Measurements from ENCODE around the gene FIBIN. TPM values are rescaled to one million over a fixed set of nuclear protein-coding genes. Genes with fewer than 3 reads are reported as not detected.

FIBIN gene
- total RNA-seq, 3 donors from 2014 or later, result not detected

- H3K27me3 Mint-ChIP-seq (ENCODE audit: low read depth), result no peaks in the 10 kb centered on the region
- DNase-seq, result no peak
- peaks cover 2% of the 10 kb centered on the region for H3K9me3 Mint-ChIP-seq
- no peaks in the 10 kb centered on the region for H3K36me3 Mint-ChIP-seq (ENCODE audit: insufficient read depth)
- H3K4me3 Mint-ChIP-seq, result no peak overlapping the region
- no peaks in the 10 kb centered on the region for H3K4me1 Mint-ChIP-seq (ENCODE audit: low read depth)
- ATAC-seq, result no peak
Observed at GRCh38 chr11:27024865-27025264, 31.0 kb downstream of the FIBIN start.

- H3K27me3 Mint-ChIP-seq (ENCODE audit: low read depth), result no peaks in the 10 kb centered on the region
- no peak for DNase-seq
- H3K4me3 Mint-ChIP-seq, result no peak overlapping the region
- no peak for ATAC-seq
- no peaks in the 10 kb centered on the region for H3K4me1 Mint-ChIP-seq (ENCODE audit: low read depth)
- H3K9me3 Mint-ChIP-seq, result peaks cover 2% of the 10 kb centered on the region
- no peaks in the 10 kb centered on the region for H3K36me3 Mint-ChIP-seq (ENCODE audit: insufficient read depth)
Observed at GRCh38 chr11:27025312-27025955, 31.5 kb downstream of the FIBIN start.

GRCh38 chr11:27025957-27026733 is 32.2 kb downstream of the FIBIN start:
- H3K9me3 Mint-ChIP-seq, result peaks cover 2% of the 10 kb centered on the region
- ATAC-seq (no peak), DNase-seq (no peak)
- H3K36me3 Mint-ChIP-seq (ENCODE audit: insufficient read depth), result no peaks in the 10 kb centered on the region
- no peaks in the 10 kb centered on the region for H3K27me3 Mint-ChIP-seq (ENCODE audit: low read depth)
- H3K4me3 Mint-ChIP-seq, result no peak overlapping the region
- no peaks in the 10 kb centered on the region for H3K4me1 Mint-ChIP-seq (ENCODE audit: low read depth)

- DNase-seq (no peak), ATAC-seq (no peak)
- H3K27me3 Mint-ChIP-seq (ENCODE audit: low read depth), result no peaks in the 10 kb centered on the region
- H3K9me3 Mint-ChIP-seq, result peaks cover 8% of the 10 kb centered on the region
- no peak overlapping the region for H3K4me3 Mint-ChIP-seq
- no peaks in the 10 kb centered on the region for H3K4me1 Mint-ChIP-seq (ENCODE audit: low read depth)
- H3K36me3 Mint-ChIP-seq (ENCODE audit: insufficient read depth), result no peaks in the 10 kb centered on the region
Observed at GRCh38 chr11:27028561-27028965, 34.7 kb downstream of the FIBIN start.

GRCh38 chr11:27029966-27030365 is 36.1 kb downstream of the FIBIN start:
- peaks cover 18% of the 10 kb centered on the region for H3K9me3 Mint-ChIP-seq
- no peak for ATAC-seq

GRCh38 chr11:27031754-27032153 is 37.8 kb downstream of the FIBIN start:
- no peaks in the 10 kb centered on the region for H3K27me3 Mint-ChIP-seq (ENCODE audit: low read depth)
- ATAC-seq (no peak), DNase-seq (no peak)
- no peaks in the 10 kb centered on the region for H3K36me3 Mint-ChIP-seq (ENCODE audit: insufficient read depth)
- no peaks in the 10 kb centered on the region for H3K4me1 Mint-ChIP-seq (ENCODE audit: low read depth)
- H3K4me3 Mint-ChIP-seq, result no peak overlapping the region
- H3K9me3 Mint-ChIP-seq, result peaks cover 17% of the 10 kb centered on the region

More at GRCh38 chr11:27029966-27030365, 36.1 kb downstream of the FIBIN start:
- DNase-seq, result no peak
- Mint-ChIP-seq H3K27me3 (ENCODE audit: low read depth) (no peaks in the 10 kb centered on the region), H3K4me3 (no peak overlapping the region), H3K4me1 (ENCODE audit: low read depth) (no peaks in the 10 kb centered on the region), H3K36me3 (ENCODE audit: insufficient read depth) (no peaks in the 10 kb centered on the region)

- no peak overlapping the region for H3K4me3 Mint-ChIP-seq
- DNase-seq (no peak), ATAC-seq (no peak)
- H3K36me3 Mint-ChIP-seq (ENCODE audit: insufficient read depth), result no peaks in the 10 kb centered on the region
- H3K9me3 Mint-ChIP-seq, result peaks cover 15% of the 10 kb centered on the region
- H3K27me3 Mint-ChIP-seq (ENCODE audit: low read depth), result no peaks in the 10 kb centered on the region
- no peaks in the 10 kb centered on the region for H3K4me1 Mint-ChIP-seq (ENCODE audit: low read depth)
Observed at GRCh38 chr11:27039873-27040272, 46.0 kb downstream of the FIBIN start.

- peaks cover 18% of the 10 kb centered on the region for H3K9me3 Mint-ChIP-seq
- H3K36me3 Mint-ChIP-seq (ENCODE audit: insufficient read depth), result no peaks in the 10 kb centered on the region
- no peak for ATAC-seq
- no peaks in the 10 kb centered on the region for H3K4me1 Mint-ChIP-seq (ENCODE audit: low read depth)
- no peak for DNase-seq
- H3K4me3 Mint-ChIP-seq, result no peak within 1 kb of the TSS
- no peaks in the 10 kb centered on the region for H3K27me3 Mint-ChIP-seq (ENCODE audit: low read depth)
Observed at GRCh38 chr11:27040302-27041115, 46.6 kb downstream of the FIBIN start, which contains the start of gene BBOX1. Gene BBOX1, plus strand, starts transcription at chr11:27040815. Its CDS starts 14,616 bp downstream, at chr11:27055431.

GRCh38 chr11:27041141-27041899 is 47.4 kb downstream of the FIBIN start:
- H3K36me3 Mint-ChIP-seq (ENCODE audit: insufficient read depth), result no peaks in the 10 kb centered on the region
- no peak overlapping the region for H3K4me3 Mint-ChIP-seq
- H3K27me3 Mint-ChIP-seq (ENCODE audit: low read depth), result no peaks in the 10 kb centered on the region
- H3K9me3 Mint-ChIP-seq, result peaks cover 18% of the 10 kb centered on the region
- ATAC-seq (no peak), DNase-seq (no peak)
- no peaks in the 10 kb centered on the region for H3K4me1 Mint-ChIP-seq (ENCODE audit: low read depth)

Other genes starting within 250 kb of the FIBIN start
- gene BBOX1, start 46.7 kb downstream of the FIBIN start, total RNA-seq, result not detected

All from activated T-cell treated with anti-CD3 and anti-CD28 coated beads, Interleukin-2, amount 50 U/mL, for 4 hours (primary cell).